HG02571 (cell line): Measurements from ENCODE around the gene IFT52.
"Not testable (repeated sequence)": the region's sequence is repeated elsewhere in the genome, so short reads cannot be mapped to it uniquely, and the experiment has no call there.

Experiments used
- ATAC-seq: cut with Tn5 transposase; IDR thresholded peaks from one replicate; pipeline ENCODE4 v1.9.1; 2021; ENCODE audit warnings: mild to moderate bottlenecking, moderate library complexity; ENCODE audit not compliant: unreplicated experiment

The IFT52 gene

GRCh38 chr20:43565758-43566104, 25.0 kb upstream of the IFT52 start:
- no peak for ATAC-seq

- no peak for ATAC-seq
Observed at GRCh38 chr20:43567477-43567876, 23.3 kb upstream of the IFT52 start.

DNA sequence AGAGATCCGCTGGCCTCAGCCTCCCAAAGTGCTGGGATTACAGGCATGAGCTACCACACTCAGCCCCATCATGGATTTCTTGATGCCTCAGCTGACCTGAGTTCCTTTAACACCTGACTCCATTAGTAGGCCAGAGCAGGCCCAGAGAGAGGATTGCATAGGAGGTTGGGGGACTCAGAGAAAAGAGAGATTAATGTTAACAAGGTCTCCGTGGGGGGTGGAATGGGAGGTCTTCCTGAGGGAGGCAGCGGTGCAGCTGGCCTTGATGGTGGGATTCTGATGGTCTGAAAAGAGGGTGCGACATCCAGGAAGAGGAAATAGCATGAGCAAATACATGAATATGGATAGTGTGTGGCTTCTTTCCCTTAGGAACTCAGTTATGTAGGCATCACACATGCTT, 22.0 kb upstream of the IFT52 start:
- no peak for ATAC-seq

- ATAC-seq, result no peak
Observed at GRCh38 chr20:43569282-43569681, 21.5 kb upstream of the IFT52 start.

- no peak for ATAC-seq
Observed at GRCh38 chr20:43570496-43570895, 20.2 kb upstream of the IFT52 start.

- ATAC-seq, result no peak
Observed at GRCh38 chr20:43571310-43571709, 19.4 kb upstream of the IFT52 start.

GRCh38 chr20:43571771-43572170, 19.0 kb upstream of the IFT52 start:
- ATAC-seq, result no peak

- ATAC-seq, result no peak
Observed at GRCh38 chr20:43572891-43573290, 17.8 kb upstream of the IFT52 start.

DNA sequence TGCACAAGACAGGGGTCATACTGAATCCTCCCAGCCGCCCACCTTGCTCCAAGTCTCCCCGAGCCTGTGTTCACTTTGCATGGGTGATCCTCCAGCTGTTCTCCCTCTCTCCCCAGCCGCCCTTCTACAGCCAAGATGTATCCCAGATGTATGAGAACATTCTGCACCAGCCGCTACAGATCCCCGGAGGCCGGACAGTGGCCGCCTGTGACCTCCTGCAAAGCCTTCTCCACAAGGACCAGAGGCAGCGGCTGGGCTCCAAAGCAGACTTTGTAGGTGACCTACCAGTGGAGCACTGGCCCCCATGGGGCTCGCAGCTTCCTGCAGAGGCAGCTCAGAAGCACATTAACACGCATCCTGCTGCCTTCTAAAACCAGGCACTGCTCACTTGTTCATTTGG, 14.6 kb upstream of the IFT52 start:
- ATAC-seq, result no peak

- ATAC-seq, result no peak
Observed at GRCh38 chr20:43579861-43580793, 10.6 kb upstream of the IFT52 start.

DNA sequence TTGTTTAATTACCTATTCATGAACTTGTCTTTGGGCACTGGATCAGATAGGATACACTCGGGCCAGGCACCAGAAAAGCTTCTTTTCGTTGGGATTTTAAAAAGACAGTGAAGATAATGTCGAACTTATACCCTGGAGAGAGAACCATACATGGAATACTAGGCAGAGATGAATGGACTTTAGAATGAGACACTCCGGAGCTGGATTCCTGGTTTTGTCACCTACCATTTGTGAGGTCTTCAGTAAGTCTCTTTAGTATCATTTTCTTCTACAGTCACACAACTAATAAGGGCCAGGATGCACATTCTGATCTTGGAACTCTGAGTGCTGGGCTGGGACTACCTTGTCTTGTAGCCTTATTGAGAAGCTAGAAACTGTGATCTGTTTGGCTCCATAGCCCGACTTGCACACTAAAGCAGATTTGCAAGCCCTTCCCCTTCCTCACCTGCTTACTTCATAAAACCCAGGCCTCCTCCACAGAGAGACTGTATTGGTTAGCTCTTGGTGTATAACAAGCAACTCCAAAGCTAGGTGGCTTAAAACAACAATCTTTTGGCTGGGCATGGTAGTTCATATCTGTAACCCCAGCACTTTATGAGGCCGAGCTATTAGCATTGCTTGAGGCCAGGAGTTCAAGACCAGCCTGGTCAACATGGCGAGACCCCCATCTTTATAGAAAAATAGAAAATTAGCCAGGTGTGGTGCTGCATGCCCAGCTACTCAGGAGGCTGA, 7.4 kb upstream of the IFT52 start:
- no peak for ATAC-seq

GRCh38 chr20:43583982-43584432, 6.7 kb upstream of the IFT52 start:
- ATAC-seq, result no peak

GRCh38 chr20:43584448-43585136, 6.1 kb upstream of the IFT52 start:
- no peak for ATAC-seq

DNA sequence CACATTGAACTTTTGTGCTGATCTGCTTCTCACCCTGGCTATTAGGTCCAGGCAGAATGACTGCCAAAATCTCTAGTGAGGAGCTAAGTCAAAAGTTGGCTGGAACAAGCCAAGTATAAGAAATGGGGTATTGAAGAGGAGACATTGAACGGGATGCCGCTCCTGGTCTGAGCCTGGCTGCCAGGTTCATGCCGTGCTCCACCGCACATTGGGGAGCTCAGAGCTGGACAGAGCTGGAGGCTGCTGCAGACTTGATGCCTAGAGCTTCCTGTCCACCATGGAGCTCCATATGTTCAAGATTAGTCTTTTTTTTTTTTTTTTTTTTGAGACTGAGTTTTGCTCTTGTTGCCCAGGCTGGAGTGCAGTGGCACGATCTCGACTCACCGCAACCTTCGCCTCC, 4.1 kb upstream of the IFT52 start:
- ATAC-seq, result no peak

GRCh38 chr20:43588526-43588925, 2.2 kb upstream of the IFT52 start:
- not testable (repeated sequence) for ATAC-seq

- no peak for ATAC-seq
Observed at GRCh38 chr20:43590036-43590391, 723 bp upstream of the IFT52 start.

GRCh38 chr20:43601960-43602359, 11.2 kb downstream of the IFT52 start:
- not testable (repeated sequence) for ATAC-seq

DNA sequence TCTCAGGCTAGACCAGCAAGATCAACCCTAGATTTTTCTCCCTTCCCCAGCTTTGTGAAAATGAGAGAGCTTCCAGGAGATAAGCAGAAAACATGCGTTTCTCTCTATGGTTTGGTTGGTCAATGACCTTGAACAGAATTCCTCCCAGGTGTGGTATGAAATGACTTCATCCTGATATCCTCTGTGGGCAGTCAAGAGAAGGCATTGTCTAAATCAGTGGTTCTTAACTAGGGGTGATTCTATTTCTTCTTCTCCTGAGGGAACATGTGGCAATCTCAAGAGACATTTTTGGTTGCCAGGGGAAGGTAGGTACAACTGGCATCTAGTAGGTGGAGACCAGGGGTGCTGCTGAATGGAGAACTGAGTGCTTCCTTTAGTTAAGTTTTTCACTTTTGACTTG, 12.4 kb downstream of the IFT52 start:
- no peak for ATAC-seq

DNA sequence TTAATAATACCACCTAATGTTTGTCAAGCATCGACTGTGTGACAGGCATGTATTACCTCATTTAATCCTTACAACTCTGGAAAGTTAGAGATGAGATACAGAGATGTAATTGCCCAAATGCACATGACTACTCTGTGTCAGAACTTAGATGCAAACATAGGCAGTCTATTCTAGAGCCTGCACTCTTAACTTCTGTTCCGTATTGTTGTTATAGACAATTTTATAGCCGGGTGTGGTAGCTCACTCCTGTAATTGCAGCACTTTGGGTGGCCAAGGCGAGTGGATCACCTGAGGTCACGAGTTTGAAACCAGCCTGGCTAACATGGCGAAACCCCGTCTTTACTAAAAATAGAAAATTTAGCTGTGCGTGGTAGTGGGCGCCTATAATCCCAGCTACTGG, 15.0 kb downstream of the IFT52 start:
- ATAC-seq, result no peak

- not testable (repeated sequence) for ATAC-seq
Observed at GRCh38 chr20:43607278-43607677, 16.5 kb downstream of the IFT52 start.

DNA sequence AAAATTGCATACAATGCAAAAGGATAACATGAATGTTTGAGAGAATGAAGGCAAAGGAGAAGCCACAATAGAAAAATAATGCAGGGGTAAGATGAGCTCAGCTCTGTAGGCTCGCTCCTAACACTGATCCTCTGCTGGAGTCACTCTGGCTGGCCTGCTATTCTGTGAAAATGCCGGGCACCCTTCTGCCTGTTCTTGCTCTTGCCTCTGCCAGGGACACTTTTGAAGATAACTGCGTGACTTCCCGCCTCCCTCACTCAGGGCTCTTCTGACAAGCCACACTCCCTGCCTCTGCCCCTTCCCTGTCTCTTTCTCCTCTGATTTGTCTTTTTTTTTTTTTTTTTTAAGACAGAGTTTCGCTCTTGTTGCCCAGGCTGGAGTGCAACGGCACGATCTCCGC, 40.9 kb downstream of the IFT52 start:
- no peak for ATAC-seq

DNA sequence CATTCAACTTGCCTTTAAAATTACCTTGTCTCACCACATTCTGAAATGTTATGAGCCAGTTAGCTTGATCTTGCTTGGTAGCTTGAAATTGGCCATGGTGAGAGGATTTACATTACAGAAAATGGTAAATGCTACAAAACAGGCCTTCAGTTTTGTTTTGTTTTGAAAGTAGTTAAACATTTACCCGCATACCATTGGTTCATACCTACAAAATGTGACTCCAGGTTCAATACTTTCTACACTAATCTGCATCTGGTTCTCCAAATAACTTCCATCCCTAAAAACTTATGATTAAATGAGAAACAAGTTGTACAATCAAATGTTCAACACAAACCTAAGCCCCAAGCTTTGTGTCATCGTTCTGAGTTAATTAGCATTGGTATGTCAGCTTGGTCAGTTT, 45.7 kb downstream of the IFT52 start:
- no peak for ATAC-seq
